Loucy (cell line): ENCODE data around the gene TOP3A.

Source experiments
- EZH2phosphoT487 ChIP-seq: fragments of 200-600 bp; IDR thresholded peaks from 2 replicates; pipeline ENCODE4 v1.6.1; 2018; ENCODE audit warnings: antibody characterized with exemption, mild to moderate bottlenecking, moderate library complexity, borderline replicate concordance
- TF ChIP-seq, protein P1 (sequence below): fragments of 200-600 bp; sonication (generic); conservative IDR thresholded peaks from 2 replicates; pipeline ENCODE4 v1.5.1; 2014; ENCODE audit warnings: mild to moderate bottlenecking, antibody characterized with exemption, low read length

DNA sequence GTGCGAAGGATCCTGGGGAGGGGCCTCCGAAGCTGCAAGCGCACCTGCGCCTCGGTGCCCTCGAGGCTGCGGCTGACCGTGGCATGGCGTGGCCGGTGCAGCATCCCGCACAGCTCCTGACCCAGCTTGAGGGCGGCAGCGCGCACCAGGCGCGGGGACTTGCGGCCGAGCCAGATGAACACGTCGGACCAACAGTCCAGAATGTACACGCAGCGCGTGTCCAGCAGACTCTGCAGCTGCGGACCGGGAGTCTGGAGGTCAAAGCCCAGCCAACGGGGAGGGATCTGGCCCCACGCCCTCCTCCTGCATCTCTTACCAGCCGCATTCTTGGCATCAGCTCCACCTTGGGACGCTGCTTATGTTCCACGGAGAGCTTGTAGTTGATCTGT is 67.2 kb downstream of the TOP3A start:
- TF ChIP-seq, protein P1, sequence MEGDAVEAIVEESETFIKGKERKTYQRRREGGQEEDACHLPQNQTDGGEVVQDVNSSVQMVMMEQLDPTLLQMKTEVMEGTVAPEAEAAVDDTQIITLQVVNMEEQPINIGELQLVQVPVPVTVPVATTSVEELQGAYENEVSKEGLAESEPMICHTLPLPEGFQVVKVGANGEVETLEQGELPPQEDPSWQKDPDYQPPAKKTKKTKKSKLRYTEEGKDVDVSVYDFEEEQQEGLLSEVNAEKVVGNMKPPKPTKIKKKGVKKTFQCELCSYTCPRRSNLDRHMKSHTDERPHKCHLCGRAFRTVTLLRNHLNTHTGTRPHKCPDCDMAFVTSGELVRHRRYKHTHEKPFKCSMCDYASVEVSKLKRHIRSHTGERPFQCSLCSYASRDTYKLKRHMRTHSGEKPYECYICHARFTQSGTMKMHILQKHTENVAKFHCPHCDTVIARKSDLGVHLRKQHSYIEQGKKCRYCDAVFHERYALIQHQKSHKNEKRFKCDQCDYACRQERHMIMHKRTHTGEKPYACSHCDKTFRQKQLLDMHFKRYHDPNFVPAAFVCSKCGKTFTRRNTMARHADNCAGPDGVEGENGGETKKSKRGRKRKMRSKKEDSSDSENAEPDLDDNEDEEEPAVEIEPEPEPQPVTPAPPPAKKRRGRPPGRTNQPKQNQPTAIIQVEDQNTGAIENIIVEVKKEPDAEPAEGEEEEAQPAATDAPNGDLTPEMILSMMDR, result no peak
- no peak for TF ChIP-seq EZH2phosphoT487
